Fibroblast of villous mesenchyme (primary cell): ENCODE results near the gene PLPPR2. TPM values are rescaled to one million over a fixed set of nuclear protein-coding genes. Genes with fewer than 3 reads are reported as not detected.
"Not testable (repeated sequence)": the region's sequence is repeated elsewhere in the genome, so short reads cannot be mapped to it uniquely, and the experiment has no call there.

ENCODE experiments used
- DNase-seq: peaks from one replicate; pipeline ENCODE4 v3.0.0-alpha.2; 2010; ENCODE audit warnings: low read depth
- H3K4me3 ChIP-seq: 2 replicates; pipeline ENCODE4 v1.5.1; 2011; ENCODE audit warnings: low read depth, mild to moderate bottlenecking, low read length
- total RNA-seq: library from RNA; depleted of rRNA; stranded (reverse); fragments of >200 nt; gene quantifications from 2 replicates; pipeline ENCODE4 v1.2.3, GENCODE V29; 2012
- TF ChIP-seq, protein P1 (sequence below): IDR thresholded peaks from 2 replicates; pipeline ENCODE4 v1.5.1; 2012; ENCODE audit warnings: low read depth, mild to moderate bottlenecking, low read length; ENCODE audit not compliant: insufficient read depth

Gene PLPPR2, protein sequence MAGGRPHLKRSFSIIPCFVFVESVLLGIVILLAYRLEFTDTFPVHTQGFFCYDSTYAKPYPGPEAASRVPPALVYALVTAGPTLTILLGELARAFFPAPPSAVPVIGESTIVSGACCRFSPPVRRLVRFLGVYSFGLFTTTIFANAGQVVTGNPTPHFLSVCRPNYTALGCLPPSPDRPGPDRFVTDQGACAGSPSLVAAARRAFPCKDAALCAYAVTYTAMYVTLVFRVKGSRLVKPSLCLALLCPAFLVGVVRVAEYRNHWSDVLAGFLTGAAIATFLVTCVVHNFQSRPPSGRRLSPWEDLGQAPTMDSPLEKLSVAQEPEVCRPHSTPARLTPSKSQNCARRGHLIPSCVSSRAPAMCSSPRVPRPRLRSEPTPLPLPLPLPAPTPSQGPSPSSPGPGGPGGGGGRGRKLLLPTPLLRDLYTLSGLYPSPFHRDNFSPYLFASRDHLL
- total RNA-seq, result 16.8 and 20.6 TPM in 2 replicates

DNA sequence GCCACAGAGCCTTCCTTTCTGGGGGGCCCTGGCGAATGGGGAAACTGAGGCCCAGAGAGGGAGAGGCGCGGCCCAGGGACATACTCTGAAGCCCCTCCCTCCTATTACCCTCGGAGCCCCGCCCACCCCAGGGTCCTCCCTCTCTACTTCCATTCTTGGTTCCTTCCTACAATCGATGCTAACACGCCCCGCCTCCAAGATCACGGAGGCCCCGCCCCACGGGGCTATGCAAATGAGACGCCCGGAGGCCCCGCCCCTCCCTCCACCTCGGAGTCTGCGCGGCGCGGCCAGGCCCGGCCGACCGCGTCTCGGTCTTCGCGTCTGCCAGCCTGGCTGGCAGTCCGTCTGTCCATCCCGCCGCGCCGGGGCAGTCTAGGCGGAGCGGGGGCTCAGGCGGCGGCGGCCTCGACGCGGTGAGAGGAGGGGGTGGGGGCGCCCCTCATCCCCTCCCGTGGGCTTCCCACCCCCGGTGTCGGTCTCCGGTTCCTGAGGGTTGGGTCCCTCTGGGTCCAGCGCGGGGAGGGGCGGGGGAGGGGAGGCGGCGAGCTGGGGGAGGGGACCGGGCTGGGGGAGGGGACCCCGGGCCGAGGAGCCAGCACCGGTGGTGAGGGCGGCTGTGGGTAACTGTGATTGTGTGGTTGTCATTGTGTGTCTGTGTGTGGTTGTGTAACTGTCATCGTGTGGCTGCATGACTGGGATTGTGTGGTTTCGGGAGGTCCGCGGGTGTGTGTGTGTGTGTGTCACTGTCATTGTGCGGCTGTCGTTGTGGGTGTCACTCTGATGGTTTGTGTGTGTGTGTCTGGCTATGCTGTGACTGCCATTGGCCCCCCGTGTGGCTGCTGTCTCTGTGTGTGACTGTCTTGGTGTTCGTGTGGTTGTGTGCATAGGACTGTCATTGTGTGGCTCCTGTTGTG lies at the start of gene PLPPR2:
TSS of gene PLPPR2 (plus strand) at position 273 of the 914 bp plus-strand sequence. CDS start 2,242 bp downstream, outside the sequence.
- DNase-seq, result peak; percentile 87
- TF ChIP-seq, protein P1, sequence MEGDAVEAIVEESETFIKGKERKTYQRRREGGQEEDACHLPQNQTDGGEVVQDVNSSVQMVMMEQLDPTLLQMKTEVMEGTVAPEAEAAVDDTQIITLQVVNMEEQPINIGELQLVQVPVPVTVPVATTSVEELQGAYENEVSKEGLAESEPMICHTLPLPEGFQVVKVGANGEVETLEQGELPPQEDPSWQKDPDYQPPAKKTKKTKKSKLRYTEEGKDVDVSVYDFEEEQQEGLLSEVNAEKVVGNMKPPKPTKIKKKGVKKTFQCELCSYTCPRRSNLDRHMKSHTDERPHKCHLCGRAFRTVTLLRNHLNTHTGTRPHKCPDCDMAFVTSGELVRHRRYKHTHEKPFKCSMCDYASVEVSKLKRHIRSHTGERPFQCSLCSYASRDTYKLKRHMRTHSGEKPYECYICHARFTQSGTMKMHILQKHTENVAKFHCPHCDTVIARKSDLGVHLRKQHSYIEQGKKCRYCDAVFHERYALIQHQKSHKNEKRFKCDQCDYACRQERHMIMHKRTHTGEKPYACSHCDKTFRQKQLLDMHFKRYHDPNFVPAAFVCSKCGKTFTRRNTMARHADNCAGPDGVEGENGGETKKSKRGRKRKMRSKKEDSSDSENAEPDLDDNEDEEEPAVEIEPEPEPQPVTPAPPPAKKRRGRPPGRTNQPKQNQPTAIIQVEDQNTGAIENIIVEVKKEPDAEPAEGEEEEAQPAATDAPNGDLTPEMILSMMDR, result no peak
- H3K4me3 ChIP-seq, result peak within 1 kb of the TSS; percentile 65

DNA sequence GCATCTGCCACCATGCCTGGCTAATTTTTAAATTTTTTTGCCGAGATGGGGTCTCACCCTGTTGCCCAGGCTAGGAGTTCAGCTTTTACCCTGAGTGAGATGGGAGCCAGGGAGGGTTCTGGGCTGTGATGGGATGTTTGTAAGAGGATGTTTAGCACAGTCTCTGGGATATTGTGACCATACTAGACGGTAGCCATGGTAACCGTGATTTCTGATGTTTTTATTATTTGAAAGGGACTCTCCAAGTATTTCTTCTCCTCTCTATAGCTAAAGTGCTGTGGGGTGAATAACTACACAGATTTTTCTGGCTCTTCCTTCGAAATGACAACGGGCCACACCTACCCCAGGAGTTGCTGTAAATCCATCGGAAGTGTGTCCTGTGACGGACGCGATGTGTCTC lies 48.9 kb upstream of the PLPPR2 start:
- DNase-seq, result no peak
- TF ChIP-seq, protein P1, result no peak
- no peak overlapping the region for H3K4me3 ChIP-seq

DNA sequence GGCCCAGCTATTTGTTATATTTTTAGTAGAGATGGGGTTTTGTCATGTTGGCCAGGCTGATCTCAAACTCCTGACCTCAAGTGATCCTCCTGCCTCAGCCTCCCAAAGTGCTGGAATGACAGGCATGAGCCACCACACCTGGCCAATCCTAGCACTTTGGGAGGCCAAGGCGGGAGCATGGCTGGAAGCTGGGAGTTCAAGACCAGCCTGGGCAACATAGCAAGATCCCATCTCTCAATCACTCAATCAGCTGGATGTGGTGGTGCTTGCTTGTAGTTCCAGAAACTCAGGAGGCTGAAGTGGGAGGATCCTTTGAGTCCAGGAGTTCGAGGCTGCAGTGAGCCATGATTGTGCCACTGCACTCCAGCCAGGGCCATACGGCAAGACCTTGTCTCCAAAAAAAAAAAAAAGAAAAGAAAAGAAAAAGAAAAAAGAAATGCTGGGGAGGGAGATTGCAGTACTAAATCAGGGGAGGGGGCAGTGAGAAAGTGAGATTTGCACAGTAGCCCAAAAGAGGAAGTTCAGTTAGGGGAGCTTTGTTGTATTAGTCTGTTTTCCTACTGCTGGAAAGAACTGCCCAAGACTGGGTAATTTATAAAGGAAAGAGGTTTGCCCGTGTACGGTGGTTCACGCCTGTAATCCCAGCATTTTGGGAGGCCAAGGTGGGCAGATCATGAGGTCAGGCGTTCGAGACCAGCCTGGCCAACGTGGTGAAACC lies 34.8 kb upstream of the PLPPR2 start:
- H3K4me3 ChIP-seq, DNase-seq: not testable (repeated sequence)

DNA sequence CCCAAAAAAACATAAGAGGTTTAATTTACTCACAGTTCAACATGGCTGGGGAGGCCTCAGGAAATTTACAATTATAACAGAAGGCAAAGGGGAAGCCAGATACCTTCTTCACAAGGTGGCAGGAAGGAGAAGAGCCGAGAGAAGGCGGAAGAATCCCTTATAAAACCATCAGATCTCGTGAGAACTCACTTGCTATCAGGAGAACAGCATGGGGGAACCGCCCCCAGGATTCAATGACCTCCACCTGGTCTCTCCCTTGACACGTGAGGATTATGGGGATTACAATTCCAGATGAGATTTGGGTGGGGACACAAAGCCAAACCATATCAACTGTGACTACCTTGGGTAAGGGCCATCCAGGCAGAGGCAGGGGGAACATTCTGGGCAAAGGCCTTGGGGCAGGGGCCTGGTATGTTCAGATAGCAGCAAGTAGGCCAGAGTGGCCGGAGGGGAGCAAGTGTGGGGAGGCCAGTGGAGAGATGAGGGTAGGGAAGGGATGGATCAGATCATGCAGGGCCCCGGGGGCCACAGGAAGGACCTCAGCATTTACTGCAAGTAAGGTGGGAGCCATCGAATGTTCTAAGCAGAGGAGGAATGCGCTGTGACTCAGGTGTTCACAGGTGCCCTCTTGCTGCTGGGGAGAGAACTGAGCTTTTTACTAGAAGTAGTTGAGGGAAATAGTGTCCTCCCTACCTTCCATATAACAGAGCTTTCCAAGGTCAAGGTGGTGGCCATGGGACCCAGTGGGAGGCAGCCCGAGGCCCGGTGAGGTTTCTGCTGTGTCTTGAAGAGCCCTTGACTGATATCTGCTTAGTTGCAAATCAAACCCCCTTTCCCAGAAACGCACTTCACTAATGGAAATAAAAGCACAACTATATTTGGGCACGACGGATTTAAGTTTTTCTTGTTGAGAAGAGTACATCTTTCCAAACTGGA lies 33.8 kb upstream of the PLPPR2 start:
- H3K4me3 ChIP-seq, result no peak overlapping the region
- no peak for DNase-seq
- TF ChIP-seq, protein P1, result no peak

DNA sequence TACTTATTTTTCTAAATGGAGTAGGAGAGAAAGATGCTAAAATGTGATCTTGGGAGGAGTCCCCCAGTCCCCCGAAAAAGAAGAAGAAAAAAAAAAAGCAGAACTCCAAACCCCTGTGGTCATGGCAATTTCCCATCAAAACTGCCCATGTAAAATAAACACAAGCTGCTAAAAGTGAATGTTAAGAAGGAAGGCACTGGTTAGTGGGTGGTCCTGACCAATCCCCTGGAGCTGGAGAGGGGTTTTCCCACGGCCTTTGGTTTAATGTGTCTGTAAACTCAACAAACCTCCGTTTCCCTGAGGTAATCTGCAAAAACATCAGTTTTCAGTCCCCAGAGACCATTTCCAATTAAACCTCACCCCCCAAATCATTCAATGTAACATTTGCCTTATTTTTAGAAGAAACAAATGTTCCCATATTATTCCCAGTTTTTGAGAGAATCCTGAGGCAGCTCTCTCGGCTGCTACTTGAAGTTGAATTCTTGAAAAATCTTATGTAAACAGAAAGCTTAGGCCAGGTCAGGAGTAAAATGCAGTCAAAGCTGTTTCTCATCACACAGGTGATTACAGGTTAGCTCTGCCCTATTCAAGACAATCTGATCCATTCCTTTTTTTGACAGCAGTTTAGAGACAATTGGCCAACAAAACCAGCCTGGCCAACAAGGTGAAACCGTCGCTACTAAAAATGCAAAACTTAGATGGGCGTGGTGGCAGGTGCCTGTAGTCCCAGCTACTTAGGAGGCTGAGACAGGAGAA lies 32.8 kb upstream of the PLPPR2 start:
- no peak overlapping the region for H3K4me3 ChIP-seq
- peak; percentile 55 for DNase-seq
- TF ChIP-seq, protein P1, result no peak

DNA sequence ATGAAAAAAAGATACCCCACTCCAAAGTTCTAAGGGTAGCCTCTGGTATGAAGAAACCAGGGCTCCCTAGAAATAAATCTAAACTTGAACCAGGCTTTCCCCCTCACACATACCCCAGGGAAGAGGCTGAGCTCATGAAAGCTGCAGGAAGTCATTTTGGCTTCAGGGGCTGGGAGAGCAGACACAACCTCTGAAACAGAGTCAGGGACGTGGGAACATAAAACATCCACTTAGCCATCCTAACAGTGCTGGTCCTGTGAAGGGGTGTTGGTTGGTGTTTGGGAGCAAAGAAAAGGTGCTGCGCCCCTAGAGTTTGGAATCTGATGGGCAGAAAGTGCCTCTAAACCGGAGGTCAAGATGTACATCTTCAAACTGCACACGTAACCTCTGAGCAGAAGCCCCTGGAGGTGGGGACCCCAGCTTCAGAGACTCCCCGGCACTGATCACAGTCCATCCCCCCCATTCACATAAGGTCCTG lies 31.6 kb upstream of the PLPPR2 start:
- peak; percentile 43 for DNase-seq
- TF ChIP-seq, protein P1, result peak; percentile 10
- H3K4me3 ChIP-seq, result peak overlapping the region; percentile 30
